GM12891 (cell line): ENCODE data around the gene DCD.

ENCODE experiments used
- POLR2A ChIP-seq: IDR thresholded peaks from 2 replicates; pipeline ENCODE4 v1.6.1; 2011; ENCODE audit warnings: low read depth, low read length, control low read depth
- POLR2AphosphoS5 ChIP-seq: IDR thresholded peaks from 2 replicates; pipeline ENCODE4 v1.6.1; 2011; ENCODE audit warnings: low read depth, low read length, control low read depth
- POU2F2 ChIP-seq: IDR thresholded peaks from 2 replicates; pipeline ENCODE4 v1.6.1; 2011; ENCODE audit warnings: low read depth, mild to moderate bottlenecking, control low read depth, low read length, moderate library complexity
- SPI1 ChIP-seq: IDR thresholded peaks from 2 replicates; pipeline ENCODE4 v1.6.1; 2011; ENCODE audit warnings: low read depth, low read length, control low read depth
- TAF1 ChIP-seq: IDR thresholded peaks from 2 replicates; pipeline ENCODE4 v1.6.1; 2011; ENCODE audit warnings: low read depth, low read length, control low read depth

DNA sequence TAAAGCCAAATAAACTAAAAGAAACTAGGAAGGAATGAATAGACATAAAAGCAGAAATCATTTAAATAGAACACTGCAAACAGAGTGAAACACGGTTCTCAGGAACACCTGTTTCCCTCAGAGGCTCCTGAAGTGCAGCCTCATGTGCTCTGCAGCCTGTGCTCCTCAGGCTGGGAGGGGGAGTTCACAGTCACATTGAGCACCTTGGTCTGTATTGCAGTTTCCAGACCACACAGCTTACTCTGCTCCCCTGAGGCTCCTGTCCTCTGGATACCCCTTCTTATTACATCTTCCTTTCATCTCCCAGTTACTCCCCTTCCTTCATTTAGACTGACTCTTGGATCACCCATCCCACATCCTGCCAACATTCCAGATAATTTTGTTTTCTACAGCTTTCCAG lies 49.7 kb upstream of the DCD start:
- TF ChIP-seq POLR2AphosphoS5: no peak
- TF ChIP-seq POLR2A: no peak
- TF ChIP-seq TAF1: no peak
- no peak for TF ChIP-seq SPI1
- TF ChIP-seq POU2F2: no peak
